ENCODE data around the gene ZBTB37.

DNA sequence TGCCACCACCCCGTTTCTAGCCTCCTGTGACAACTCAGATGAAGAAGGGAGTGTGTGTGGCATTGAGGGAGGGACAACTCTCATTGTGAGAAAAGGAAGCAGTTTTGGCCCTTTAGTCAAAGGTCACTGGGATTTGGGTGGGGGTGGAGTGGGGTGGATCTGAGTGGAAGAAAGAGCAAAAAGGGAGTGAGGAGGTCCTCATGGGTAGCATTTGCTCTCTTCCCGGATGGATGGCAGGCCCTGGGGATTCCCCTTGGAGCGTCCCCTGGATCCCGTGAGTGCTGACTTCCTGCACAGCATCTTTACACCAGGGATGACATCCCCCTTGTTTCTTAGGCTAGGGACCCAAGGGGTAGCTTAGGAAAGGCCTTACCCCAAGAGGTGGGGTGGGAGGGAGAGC lies 48.5 kb downstream of the ZBTB37 start:
- TF ChIP-seq, protein P1, sequence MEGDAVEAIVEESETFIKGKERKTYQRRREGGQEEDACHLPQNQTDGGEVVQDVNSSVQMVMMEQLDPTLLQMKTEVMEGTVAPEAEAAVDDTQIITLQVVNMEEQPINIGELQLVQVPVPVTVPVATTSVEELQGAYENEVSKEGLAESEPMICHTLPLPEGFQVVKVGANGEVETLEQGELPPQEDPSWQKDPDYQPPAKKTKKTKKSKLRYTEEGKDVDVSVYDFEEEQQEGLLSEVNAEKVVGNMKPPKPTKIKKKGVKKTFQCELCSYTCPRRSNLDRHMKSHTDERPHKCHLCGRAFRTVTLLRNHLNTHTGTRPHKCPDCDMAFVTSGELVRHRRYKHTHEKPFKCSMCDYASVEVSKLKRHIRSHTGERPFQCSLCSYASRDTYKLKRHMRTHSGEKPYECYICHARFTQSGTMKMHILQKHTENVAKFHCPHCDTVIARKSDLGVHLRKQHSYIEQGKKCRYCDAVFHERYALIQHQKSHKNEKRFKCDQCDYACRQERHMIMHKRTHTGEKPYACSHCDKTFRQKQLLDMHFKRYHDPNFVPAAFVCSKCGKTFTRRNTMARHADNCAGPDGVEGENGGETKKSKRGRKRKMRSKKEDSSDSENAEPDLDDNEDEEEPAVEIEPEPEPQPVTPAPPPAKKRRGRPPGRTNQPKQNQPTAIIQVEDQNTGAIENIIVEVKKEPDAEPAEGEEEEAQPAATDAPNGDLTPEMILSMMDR (IDR thresholded peaks at IDR 0.05): no peak
- no peak for TF ChIP-seq POLR2AphosphoS5 (IDR thresholded peaks at IDR 0.05; ENCODE audit: insufficient read depth in 1 of 2, low read depth in 1 of 2)
- no peak for TF ChIP-seq POLR2A (IDR thresholded peaks at IDR 0.05)

Data from vagina (tissue), 2 donors.